GM19328 (cell line): ENCODE data around the gene GLIPR1.
"Not testable (repeated sequence)": the region's sequence is repeated elsewhere in the genome, so short reads cannot be mapped to it uniquely, and the experiment has no call there.

Source experiments
- ATAC-seq: cut with Tn5 transposase; IDR thresholded peaks from one replicate; pipeline ENCODE4 v1.9.1; 2021; ENCODE audit warnings: mild to moderate bottlenecking, moderate library complexity; ENCODE audit not compliant: unreplicated experiment

The GLIPR1 gene

GRCh38 chr12:75471902-75472890 is 8.4 kb upstream of the GLIPR1 start:
- ATAC-seq, result peak; percentile 82

- no peak for ATAC-seq
These were observed 6.4 kb upstream of the GLIPR1 start for GRCh38 chr12:75474116-75474515.

GRCh38 chr12:75476071-75476470 is 4.5 kb upstream of the GLIPR1 start:
- no peak for ATAC-seq

GRCh38 chr12:75477137-75477536 is 3.4 kb upstream of the GLIPR1 start:
- ATAC-seq, result no peak

- peak; percentile 19 for ATAC-seq
These were observed 2.3 kb upstream of the GLIPR1 start for GRCh38 chr12:75478116-75478794.

- ATAC-seq, result peak; percentile 19
These were observed 543 bp upstream of the GLIPR1 start for GRCh38 chr12:75479963-75480461.

GRCh38 chr12:75481013-75481705 is 604 bp downstream of the GLIPR1 start:
- ATAC-seq, result peak; percentile 28

GRCh38 chr12:75481774-75482173 is 1.2 kb downstream of the GLIPR1 start:
- no peak for ATAC-seq

GRCh38 chr12:75482646-75483045 is 2.1 kb downstream of the GLIPR1 start:
- ATAC-seq, result no peak

- no peak for ATAC-seq
These were observed 2.9 kb downstream of the GLIPR1 start for GRCh38 chr12:75483431-75483830.

- not testable (repeated sequence) for ATAC-seq
These were observed 3.9 kb downstream of the GLIPR1 start for GRCh38 chr12:75484450-75484849.

GRCh38 chr12:75487308-75487707 is 6.8 kb downstream of the GLIPR1 start:
- no peak for ATAC-seq

GRCh38 chr12:75488553-75488952 is 8.0 kb downstream of the GLIPR1 start:
- ATAC-seq, result no peak

- no peak for ATAC-seq
These were observed 8.6 kb downstream of the GLIPR1 start for GRCh38 chr12:75489187-75489586.

- no peak for ATAC-seq
These were observed 9.2 kb downstream of the GLIPR1 start for GRCh38 chr12:75489613-75490210.

- ATAC-seq, result no peak
These were observed 10.6 kb downstream of the GLIPR1 start for GRCh38 chr12:75491169-75491568.

- ATAC-seq, result no peak
These were observed 22.9 kb downstream of the GLIPR1 start for GRCh38 chr12:75503459-75503858.

GRCh38 chr12:75503866-75504265 is 23.3 kb downstream of the GLIPR1 start:
- ATAC-seq, result no peak

- no peak for ATAC-seq
These were observed 25.3 kb downstream of the GLIPR1 start for GRCh38 chr12:75505706-75506312.

GRCh38 chr12:75507086-75507485 is 26.5 kb downstream of the GLIPR1 start:
- no peak for ATAC-seq
